Dedifferentiated amniotic fluid mesenchymal stem cell (primary cell): Measurements from ENCODE around the gene ANKRD24.
"Not testable (repeated sequence)": the region's sequence is repeated elsewhere in the genome, so short reads cannot be mapped to it uniquely, and the experiment has no call there.

Experiments used
- DNase-seq: peaks from one replicate; pipeline ENCODE4 v3.0.0-alpha.2; 2016; ENCODE audit errors: extremely low spot score

Gene ANKRD24

GRCh38 chr19:4267901-4268815 lies 85.7 kb downstream of the ANKRD24 start:
- no peak for DNase-seq

DNA sequence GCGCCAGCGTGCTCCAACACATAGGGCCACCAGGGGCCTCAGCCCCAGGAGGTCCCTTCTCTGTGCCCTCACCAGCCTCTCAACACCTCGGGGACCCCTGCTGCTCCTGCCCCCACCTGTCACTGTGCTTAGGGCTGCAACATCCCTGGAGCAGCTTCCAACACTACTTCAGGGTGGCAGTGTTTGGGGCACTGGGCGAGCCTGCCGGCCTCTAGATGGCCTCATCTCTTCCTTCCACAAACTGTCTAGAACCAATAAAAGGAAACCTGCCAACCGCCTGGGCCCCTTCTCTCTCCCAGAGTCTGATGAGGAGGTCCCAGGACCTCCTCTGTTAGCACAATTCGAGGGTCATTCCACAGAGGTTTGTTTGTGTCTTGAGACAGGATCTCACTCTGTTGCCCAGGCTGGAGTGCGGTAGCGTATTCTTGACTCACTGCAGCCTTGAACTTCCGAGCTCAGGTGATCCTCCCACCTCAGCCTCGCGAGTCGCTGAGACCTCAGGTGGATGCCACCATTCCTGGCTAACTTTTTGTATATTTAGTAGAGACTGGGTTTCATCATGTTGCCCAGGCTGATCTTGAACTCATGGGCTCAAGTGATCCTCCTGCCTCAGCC lies 86.4 kb downstream of the ANKRD24 start:
- DNase-seq = no peak

- no peak for DNase-seq
These were observed 90.4 kb downstream of the ANKRD24 start for GRCh38 chr19:4272894-4273293.

- not testable (repeated sequence) for DNase-seq
These were observed 91.8 kb downstream of the ANKRD24 start for GRCh38 chr19:4274321-4274686.
